Measurements from ENCODE around the gene DGCR2.

DGCR2 gene

DNA sequence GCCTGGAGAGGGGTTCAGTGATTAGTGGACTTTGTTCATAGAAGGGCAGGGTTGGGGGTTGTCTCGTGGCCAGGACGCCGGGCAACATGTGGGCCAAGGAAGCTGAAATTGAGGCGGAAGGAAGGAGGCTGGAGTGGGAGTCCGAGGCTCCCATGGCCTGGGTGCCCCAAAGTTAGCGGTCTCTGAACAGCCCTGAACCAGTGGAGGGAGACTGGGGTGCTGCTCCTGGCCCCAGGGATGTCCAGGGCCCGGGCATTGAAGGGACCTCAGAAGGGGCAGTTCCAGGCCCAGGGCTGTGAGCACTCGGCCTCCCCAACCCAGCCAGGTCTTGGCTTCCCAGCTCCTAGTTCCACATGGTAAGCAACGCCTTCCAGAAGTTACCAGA, 126.9 kb downstream of the DGCR2 start:
- H3K4me3 ChIP-seq (ENCODE audit: low read depth, low read length), result no peak overlapping the region
- DNase-seq (ENCODE audit: low read depth), result no peak
- TF ChIP-seq, protein P1, sequence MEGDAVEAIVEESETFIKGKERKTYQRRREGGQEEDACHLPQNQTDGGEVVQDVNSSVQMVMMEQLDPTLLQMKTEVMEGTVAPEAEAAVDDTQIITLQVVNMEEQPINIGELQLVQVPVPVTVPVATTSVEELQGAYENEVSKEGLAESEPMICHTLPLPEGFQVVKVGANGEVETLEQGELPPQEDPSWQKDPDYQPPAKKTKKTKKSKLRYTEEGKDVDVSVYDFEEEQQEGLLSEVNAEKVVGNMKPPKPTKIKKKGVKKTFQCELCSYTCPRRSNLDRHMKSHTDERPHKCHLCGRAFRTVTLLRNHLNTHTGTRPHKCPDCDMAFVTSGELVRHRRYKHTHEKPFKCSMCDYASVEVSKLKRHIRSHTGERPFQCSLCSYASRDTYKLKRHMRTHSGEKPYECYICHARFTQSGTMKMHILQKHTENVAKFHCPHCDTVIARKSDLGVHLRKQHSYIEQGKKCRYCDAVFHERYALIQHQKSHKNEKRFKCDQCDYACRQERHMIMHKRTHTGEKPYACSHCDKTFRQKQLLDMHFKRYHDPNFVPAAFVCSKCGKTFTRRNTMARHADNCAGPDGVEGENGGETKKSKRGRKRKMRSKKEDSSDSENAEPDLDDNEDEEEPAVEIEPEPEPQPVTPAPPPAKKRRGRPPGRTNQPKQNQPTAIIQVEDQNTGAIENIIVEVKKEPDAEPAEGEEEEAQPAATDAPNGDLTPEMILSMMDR (IDR thresholded peaks at IDR 0.05; ENCODE audit: low read depth, low read length, missing control alignments), result no peak
- in situ Hi-C loops (cut with HindIII; ENCODE audit: low sequenced_read_pairs), result no loop called here

DNA sequence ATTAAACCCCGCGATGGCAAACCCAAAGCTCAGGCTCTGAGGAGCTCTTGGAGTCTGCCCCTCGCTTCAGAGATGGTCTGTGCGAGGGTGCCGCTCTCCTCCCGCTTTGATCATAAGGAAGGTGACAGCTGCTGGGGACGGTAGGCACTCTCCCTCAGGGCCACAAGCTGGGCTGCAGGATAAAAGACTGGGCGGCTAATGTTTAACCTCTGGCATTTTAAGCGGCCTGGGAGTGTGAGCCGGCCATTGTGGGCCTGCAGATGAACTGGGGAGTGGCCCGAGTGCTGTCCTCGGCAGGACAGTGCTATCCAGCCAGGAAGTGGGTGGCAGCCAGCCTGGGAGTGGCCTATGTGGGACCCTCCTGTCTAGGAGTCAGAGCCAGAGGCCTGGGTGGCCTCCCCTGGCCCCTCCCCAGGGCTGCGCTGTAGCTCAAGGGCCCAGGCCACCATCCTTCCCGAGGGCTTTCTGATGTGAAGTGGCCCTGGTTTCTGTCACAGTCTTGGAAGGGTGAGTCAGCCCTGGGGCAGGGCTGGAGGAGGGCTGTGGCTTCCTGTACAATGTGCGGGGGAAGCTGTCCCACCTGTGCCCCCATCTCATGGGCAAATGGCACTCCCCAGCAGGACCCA, 127.4 kb downstream of the DGCR2 start:
- TF ChIP-seq, protein P1 (IDR thresholded peaks at IDR 0.05; ENCODE audit: low read depth, low read length, missing control alignments), result no peak
- DNase-seq (ENCODE audit: low read depth), result no peak
- in situ Hi-C loops (cut with HindIII; ENCODE audit: low sequenced_read_pairs), result no loop called here
- no peak overlapping the region for H3K4me3 ChIP-seq (ENCODE audit: low read depth, low read length)

DNA sequence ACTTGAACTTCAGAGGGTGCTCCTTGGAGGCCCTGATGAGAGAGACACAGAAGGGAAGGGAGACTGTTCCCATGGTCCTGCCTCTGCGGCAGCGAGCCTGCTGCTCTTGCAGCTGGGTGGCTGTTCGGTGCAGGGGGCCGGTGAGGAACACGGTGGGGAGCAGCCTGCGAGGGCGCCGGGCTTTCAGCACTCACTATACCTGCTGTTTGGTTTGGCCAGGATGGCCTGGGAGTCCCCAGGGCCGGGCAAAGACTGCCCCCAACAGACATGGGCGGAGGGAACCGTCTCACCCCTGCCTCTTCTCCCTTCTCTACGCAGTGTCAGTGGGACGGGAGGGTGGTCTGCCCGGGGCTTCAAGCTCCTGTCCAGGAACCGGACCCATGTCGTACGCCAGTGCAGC, 128.2 kb downstream of the DGCR2 start:
- TF ChIP-seq, protein P1 (IDR thresholded peaks at IDR 0.05; ENCODE audit: low read depth, low read length, missing control alignments), result no peak
- no peak for DNase-seq (ENCODE audit: low read depth)
- H3K4me3 ChIP-seq (ENCODE audit: low read depth, low read length), result no peak overlapping the region
- in situ Hi-C loops (cut with HindIII; ENCODE audit: low sequenced_read_pairs), result no loop called here

DNA sequence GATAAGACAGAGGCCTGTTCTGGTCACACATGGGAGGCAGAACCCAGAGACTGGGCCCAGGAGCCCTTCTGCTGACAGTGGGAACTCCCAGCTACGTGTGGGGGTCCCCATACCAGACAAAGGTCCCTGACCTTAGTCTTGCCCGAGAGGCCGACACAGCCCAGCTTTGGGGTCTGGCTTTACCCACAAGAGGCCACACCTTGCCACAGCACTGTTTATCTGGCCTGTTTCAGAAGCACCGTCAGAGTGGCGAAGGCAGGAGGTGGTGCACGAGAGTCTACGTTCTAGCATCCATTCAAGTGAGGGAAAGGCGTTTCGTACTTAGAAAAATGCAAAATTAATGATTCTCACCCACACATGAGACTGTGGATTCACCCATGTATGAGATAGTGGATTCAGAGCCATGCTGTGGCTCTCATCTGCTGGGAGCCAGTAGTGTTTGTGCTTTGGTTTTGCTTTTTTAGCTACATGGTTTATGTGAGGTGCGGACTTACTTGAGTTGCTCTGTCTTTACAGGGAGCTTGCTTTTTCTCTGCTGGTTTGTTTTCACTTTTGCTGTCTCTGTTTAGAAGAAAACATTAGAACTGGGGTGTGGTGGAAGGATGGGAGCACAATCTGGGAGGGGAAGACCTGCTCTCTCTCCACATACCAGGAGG, 129.5 kb downstream of the DGCR2 start:
- TF ChIP-seq, protein P1 (IDR thresholded peaks at IDR 0.05; ENCODE audit: low read depth, low read length, missing control alignments), result no peak
- in situ Hi-C loops (cut with HindIII; ENCODE audit: low sequenced_read_pairs), result no loop called here
- no peak for DNase-seq (ENCODE audit: low read depth)

DNA sequence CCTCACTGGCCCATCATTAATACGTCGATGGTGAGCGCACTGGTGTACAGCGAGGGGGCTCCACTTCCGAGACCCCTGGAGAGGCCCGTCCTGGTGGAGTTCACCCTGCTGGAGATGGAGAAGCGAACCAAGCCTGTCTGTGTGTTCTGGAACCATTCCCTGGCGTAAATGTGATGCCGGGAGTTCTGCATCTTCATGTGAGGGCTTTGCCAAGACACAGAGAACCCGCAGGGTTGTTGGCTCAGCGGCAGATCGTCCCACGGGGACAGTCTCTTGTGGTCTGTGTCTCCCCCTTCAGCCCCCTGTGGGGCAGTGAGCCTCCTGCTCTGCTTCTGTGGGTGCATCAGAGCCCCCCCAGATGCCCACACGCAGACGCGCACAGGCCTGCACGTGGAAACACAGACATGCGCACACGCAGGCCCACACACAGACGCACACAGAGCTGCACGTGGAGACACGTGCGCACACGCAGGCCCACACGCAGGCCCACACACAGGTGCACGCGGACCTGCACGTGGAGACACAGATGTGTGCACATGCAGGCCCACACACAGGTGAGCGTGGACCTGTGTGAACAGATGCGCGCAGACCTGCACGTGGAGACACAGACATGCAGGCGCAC, 130.3 kb downstream of the DGCR2 start:
- in situ Hi-C loops (cut with HindIII; ENCODE audit: low sequenced_read_pairs), result no loop called here
- TF ChIP-seq, protein P1 (IDR thresholded peaks at IDR 0.05; ENCODE audit: low read depth, low read length, missing control alignments), result no peak
- DNase-seq (ENCODE audit: low read depth), result no peak
- H3K4me3 ChIP-seq (ENCODE audit: low read depth, low read length), result no peak overlapping the region

More for the DNA sequence above, 129.5 kb downstream of the DGCR2 start:
- H3K4me3 ChIP-seq (ENCODE audit: low read depth, low read length), result no peak overlapping the region

DNA sequence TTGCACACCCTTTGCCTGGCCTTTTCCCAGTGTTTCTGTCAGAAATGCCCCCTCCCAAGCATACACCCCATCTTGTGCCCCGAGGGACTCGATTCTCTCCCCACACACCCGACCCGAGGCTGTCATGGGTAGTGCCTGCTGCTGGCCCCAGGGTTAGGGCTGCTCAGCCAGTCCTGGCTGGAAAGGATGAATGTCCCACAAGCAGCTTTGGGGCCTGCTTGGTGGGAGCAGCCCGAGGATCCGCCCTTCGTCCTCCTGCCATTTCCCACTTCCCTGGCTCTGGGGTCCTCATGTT, 131.1 kb downstream of the DGCR2 start:
- no peak overlapping the region for H3K4me3 ChIP-seq (ENCODE audit: low read depth, low read length)
- in situ Hi-C loops (cut with HindIII; ENCODE audit: low sequenced_read_pairs), result no loop called here
- TF ChIP-seq, protein P1 (IDR thresholded peaks at IDR 0.05; ENCODE audit: low read depth, low read length, missing control alignments), result no peak
- no peak for DNase-seq (ENCODE audit: low read depth)

All from astrocyte of the cerebellum (primary cell).